Measurements from ENCODE around the gene MYO16. TPM values are rescaled to one million over a fixed set of nuclear protein-coding genes. Genes with fewer than 3 reads are reported as not detected.

The MYO16 gene
- total and polyA plus RNA-seq, 2 of the 4 experiments (the other 2 are of a cell fraction): under 0.01 to 0.03 TPM

- intact Hi-C loops (cut with micrococcal nuclease) (no loop called here), dilution Hi-C loops (cut with HindIII; ENCODE audit: low sequenced_read_pairs, unreplicated experiment) (no loop called here), in situ Hi-C loops (cut with MboI; ENCODE audit: low sequenced_read_pairs) (no loop called here)
- no peaks in the 10 kb centered on the region for H3K9me1 ChIP-seq (ENCODE audit: insufficient read depth, low read length)
- no CpG with 5 or more reads among the region's 2 CpGs for WGBS, 2 experiments (ENCODE audit: extremely low coverage in 2 of 2, insufficient read length in 1 of 2)
- no peaks in the 10 kb centered on the region for H4K20me1 ChIP-seq (ENCODE audit: insufficient read depth, low read length)
- DNase-seq: no peak
- no peak overlapping the region for H3K9ac ChIP-seq (ENCODE audit: low read depth, low read length)
- H3K4me3 ChIP-seq (ENCODE audit: insufficient read depth, low read depth, low read length): no peak overlapping the region
- H2AK5ac ChIP-seq (ENCODE audit: low read depth, low read length): no peak overlapping the region
- no peak overlapping the region for H2AFZ ChIP-seq (replicated peaks; ENCODE audit: low read length, poor library complexity)
- no peak overlapping the region for H3K4ac ChIP-seq (ENCODE audit: low read depth, low read length)
- no peaks in the 10 kb centered on the region for H3K36me3 ChIP-seq (ENCODE audit: control insufficient read depth, insufficient read depth, low read length)
- no TSS peak for BruUV-seq (replicated peaks)
- POLR2A ChIA-PET (ENCODE audit: unreplicated experiment): no interaction called here
- no peak overlapping the region for H4K8ac ChIP-seq (ENCODE audit: low read depth in 2 of 2, low read length in 2 of 2)
- CTCF ChIA-PET: no interaction called here
- H3K27ac ChIP-seq (ENCODE audit: insufficient read depth, low read length): no peak overlapping the region
- no peak overlapping the region for H4K5ac ChIP-seq (ENCODE audit: low read depth, low read length)
- no peak overlapping the region for H2BK15ac ChIP-seq (ENCODE audit: low read depth, low read length)
- H3K14ac ChIP-seq (replicated peaks; ENCODE audit: low read depth, low read length): no peak overlapping the region
- no peak overlapping the region for H2BK20ac ChIP-seq (ENCODE audit: low read depth, low read length)
- H3K79me1 ChIP-seq (ENCODE audit: low read depth in 1 of 2, low read length in 2 of 2): no peaks in the 10 kb centered on the region
- H3K23ac ChIP-seq (ENCODE audit: low read depth, low read length): no peak overlapping the region
- H3K56ac ChIP-seq (ENCODE audit: extremely low read depth, insufficient read depth, low read length): no peak overlapping the region
- ATAC-seq (ENCODE audit: low read depth): no peak
- H3K18ac ChIP-seq (ENCODE audit: low read depth, low read length): no peak overlapping the region
- H3K4me2 ChIP-seq (ENCODE audit: low read depth, low read length): no peak overlapping the region
- no peaks in the 10 kb centered on the region for H3K4me1 ChIP-seq (ENCODE audit: control insufficient read depth, insufficient read depth, low read length)
- no peak overlapping the region for H2AK9ac ChIP-seq (replicated peaks; ENCODE audit: low read depth, low read length, poor library complexity)
- no peak overlapping the region for H4K91ac ChIP-seq (ENCODE audit: insufficient read depth, low read depth, low read length)
- no peak overlapping the region for H2BK5ac ChIP-seq (ENCODE audit: low read depth, low read length, poor library complexity, severe bottlenecking)
- H3K27me3 ChIP-seq (ENCODE audit: control insufficient read depth, insufficient read depth, low read length): no peaks in the 10 kb centered on the region
- no peaks in the 10 kb centered on the region for H3K9me3 ChIP-seq (ENCODE audit: control insufficient read depth, insufficient read depth, low read length)
- TF ChIP-seq RAD21 (IDR thresholded peaks at IDR 0.05; ENCODE audit: low read length): no peak
- TF ChIP-seq CTCF (conservative IDR thresholded peaks at IDR 0.05; ENCODE audit: low read depth, low read length): no peak
- TF ChIP-seq RCOR1 (IDR thresholded peaks at IDR 0.05; ENCODE audit: insufficient replicate concordance, low read length): no peak
- TF ChIP-seq POLR2A (IDR thresholded peaks at IDR 0.05; ENCODE audit: low read depth, low read length): no peak
- no peak for TF ChIP-seq NFE2L2 (IDR thresholded peaks at IDR 0.05; ENCODE audit: low read depth, low read length)
- no peak for TF ChIP-seq MAZ (IDR thresholded peaks at IDR 0.05; ENCODE audit: borderline replicate concordance, low read depth, low read length)
- no peak for TF ChIP-seq ELK1 (IDR thresholded peaks at IDR 0.05; ENCODE audit: borderline replicate concordance, low read depth, low read length)
- TF ChIP-seq MAFK (IDR thresholded peaks at IDR 0.05; ENCODE audit: low read depth, low read length): no peak
- TF ChIP-seq FOS (IDR thresholded peaks at IDR 0.05; ENCODE audit: low read depth, low read length): no peak
- no peak for TF ChIP-seq CEBPB (IDR thresholded peaks at IDR 0.05; ENCODE audit: low read depth, low read length)
- TF ChIP-seq SMC3 (IDR thresholded peaks at IDR 0.05; ENCODE audit: low read depth, low read length): no peak
- TF ChIP-seq RFX5 (IDR thresholded peaks at IDR 0.05; ENCODE audit: low read depth, low read length): no peak
- TF ChIP-seq CHD1 (IDR thresholded peaks at IDR 0.05; ENCODE audit: low read depth, low read length): no peak
- TF ChIP-seq USF2 (IDR thresholded peaks at IDR 0.05; ENCODE audit: low read depth, low read length): no peak
- no peak for TF ChIP-seq BHLHE40 (IDR thresholded peaks at IDR 0.05; ENCODE audit: low read depth, low read length)
- TF ChIP-seq MXI1 (IDR thresholded peaks at IDR 0.05; ENCODE audit: borderline replicate concordance, low read depth, low read length): no peak
- no peak overlapping the region for H2BK120ac ChIP-seq (ENCODE audit: low read depth, low read length)
Measured at GRCh38 chr13:108725471-108725870, 96.1 kb downstream of the MYO16 start.
